Bronchial epithelial cell (primary cell): ENCODE measurements around the gene GRID2. TPM values are rescaled to one million over a fixed set of nuclear protein-coding genes. Genes with fewer than 3 reads are reported as not detected.

Experiments used
- DNase-seq: peaks from one replicate; pipeline ENCODE4 v3.0.0-alpha.2; 2010; ENCODE audit warnings: low read depth
- FAIRE-seq: peaks from 2 replicates; lab custom pipeline; 2011; peaks lifted over from hg19 to GRCh38; lab: Jason Lieb, UNC
- H3K27me3 ChIP-seq: 2 replicates; pipeline ENCODE4 v1.5.1; 2011; ENCODE audit warnings: low read length; ENCODE audit not compliant: control insufficient read depth, insufficient read depth
- H3K36me3 ChIP-seq: 2 replicates; pipeline ENCODE4 v1.5.1; 2011; ENCODE audit warnings: low read length; ENCODE audit not compliant: control insufficient read depth, insufficient read depth
- H3K4me3 ChIP-seq: 2 replicates; pipeline ENCODE4 v1.5.1; 2011; ENCODE audit warnings: mild to moderate bottlenecking, low read depth, low read length, control low read depth
- total RNA-seq: library from RNA; depleted of rRNA; stranded (reverse); fragments of >200 nt; gene quantifications from 2 replicates; pipeline ENCODE4 v1.2.1, GENCODE V29; 2014
- TF ChIP-seq, protein P1 (sequence below): IDR thresholded peaks from 2 replicates; pipeline ENCODE4 v1.5.1; 2011; ENCODE audit warnings: mild to moderate bottlenecking, moderate library complexity, low read length, control low read depth, inconsistent platforms; ENCODE audit not compliant: insufficient read depth, severe bottlenecking

Gene GRID2
- total RNA-seq, 1 donor from 2014 or later = not detected

DNA sequence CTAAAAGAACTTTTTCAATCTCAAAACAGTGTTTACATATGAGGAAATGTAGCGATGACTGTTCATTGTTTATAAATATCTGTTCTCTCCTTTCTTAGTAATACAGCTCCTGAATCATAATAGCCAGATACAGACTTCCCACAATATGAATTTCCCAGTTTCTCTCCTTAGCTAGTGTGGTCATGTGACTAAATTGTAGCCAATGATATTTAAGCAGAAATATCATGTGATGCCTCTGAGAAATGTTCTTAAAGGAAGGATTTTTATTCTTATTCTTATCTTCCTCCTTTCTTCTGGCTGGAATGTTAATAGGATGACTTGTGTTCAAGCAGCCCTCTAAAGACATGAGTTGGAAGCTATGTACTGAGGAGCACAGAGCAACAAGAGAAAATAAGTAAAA lies 1141.1 kb downstream of the GRID2 start:
- Histone ChIP-seq H3K27me3 (no peaks in the 10 kb centered on the region), H3K36me3 (no peaks in the 10 kb centered on the region), H3K4me3 (no peak overlapping the region)
- no peak for FAIRE-seq
- TF ChIP-seq, protein P1, sequence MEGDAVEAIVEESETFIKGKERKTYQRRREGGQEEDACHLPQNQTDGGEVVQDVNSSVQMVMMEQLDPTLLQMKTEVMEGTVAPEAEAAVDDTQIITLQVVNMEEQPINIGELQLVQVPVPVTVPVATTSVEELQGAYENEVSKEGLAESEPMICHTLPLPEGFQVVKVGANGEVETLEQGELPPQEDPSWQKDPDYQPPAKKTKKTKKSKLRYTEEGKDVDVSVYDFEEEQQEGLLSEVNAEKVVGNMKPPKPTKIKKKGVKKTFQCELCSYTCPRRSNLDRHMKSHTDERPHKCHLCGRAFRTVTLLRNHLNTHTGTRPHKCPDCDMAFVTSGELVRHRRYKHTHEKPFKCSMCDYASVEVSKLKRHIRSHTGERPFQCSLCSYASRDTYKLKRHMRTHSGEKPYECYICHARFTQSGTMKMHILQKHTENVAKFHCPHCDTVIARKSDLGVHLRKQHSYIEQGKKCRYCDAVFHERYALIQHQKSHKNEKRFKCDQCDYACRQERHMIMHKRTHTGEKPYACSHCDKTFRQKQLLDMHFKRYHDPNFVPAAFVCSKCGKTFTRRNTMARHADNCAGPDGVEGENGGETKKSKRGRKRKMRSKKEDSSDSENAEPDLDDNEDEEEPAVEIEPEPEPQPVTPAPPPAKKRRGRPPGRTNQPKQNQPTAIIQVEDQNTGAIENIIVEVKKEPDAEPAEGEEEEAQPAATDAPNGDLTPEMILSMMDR = no peak
- DNase-seq = peak; percentile 8

DNA sequence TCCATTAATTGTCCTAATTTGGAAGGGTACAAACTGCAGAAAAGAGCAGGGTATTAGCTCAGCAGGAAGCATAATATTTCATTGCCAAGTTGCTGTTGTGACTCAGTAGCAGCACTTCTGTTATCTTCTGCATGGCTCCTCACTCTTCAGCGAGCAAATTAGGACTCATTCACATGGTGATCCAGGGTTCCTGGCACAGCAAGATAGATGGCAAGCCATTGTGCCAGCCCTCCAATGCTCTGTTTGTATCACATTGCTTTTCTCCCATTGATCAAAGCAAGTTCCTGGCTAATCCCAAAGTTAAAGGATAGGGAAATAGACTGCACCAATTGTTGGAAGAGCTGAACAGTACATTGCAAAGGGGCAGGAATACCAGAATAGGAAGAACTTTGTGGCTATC lies 1142.3 kb downstream of the GRID2 start:
- DNase-seq (no peak), FAIRE-seq (no peak)
- Histone ChIP-seq H3K36me3 (no peaks in the 10 kb centered on the region), H3K27me3 (no peaks in the 10 kb centered on the region), H3K4me3 (no peak overlapping the region)
- TF ChIP-seq, protein P1 = no peak

DNA sequence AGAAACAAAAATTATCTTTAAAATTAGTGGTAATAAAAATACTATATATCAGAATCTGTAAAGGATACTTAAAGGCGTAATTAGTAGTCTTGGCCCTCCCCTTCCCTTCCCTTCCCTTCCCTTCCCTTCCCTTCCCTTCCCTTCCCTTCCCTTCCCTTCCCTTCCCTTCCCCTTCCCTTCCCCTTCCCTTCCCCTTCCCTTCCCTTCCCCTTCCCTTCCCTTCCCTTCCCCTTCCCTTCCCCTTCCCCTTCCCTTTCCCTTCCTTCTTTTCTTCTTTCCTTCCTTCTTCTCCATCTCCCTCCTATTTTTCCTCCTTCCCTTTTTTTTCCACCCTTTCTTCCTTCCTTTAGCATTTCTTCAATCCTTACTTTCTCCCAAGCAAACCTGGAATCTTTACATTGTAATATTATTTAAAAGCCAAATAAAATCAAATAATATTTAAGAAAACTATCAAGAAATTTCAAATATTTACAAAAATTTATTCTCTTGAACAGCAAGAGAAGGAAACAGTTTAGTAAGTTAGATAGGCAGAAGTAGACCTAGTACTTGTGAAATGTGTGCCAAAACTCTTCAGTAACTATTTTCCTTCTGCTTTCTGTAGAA lies 1145.0 kb downstream of the GRID2 start:
- Histone ChIP-seq H3K27me3 (no peaks in the 10 kb centered on the region), H3K36me3 (no peaks in the 10 kb centered on the region), H3K4me3 (no peak overlapping the region)
- TF ChIP-seq, protein P1 = no peak
- DNase-seq (no peak), FAIRE-seq (no peak)

DNA sequence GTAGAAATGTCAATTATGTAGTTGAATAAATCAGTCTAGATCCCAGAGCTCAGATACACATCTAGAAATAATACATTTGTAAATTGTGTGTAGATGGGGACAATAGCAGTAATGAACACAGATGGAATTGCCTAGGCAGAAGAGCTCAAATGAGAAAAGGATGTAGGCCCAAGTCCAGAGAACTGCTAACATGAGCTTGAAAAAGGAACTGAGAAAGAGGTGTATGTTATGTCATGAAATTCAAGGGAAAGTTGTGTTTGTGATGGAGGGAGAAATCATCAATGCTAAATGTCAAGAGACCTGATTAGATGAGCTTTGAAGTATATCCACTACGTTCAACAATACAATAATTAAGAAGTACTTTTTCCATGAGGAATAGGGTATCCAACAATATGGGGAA lies 1148.2 kb downstream of the GRID2 start:
- no peak for FAIRE-seq

DNA sequence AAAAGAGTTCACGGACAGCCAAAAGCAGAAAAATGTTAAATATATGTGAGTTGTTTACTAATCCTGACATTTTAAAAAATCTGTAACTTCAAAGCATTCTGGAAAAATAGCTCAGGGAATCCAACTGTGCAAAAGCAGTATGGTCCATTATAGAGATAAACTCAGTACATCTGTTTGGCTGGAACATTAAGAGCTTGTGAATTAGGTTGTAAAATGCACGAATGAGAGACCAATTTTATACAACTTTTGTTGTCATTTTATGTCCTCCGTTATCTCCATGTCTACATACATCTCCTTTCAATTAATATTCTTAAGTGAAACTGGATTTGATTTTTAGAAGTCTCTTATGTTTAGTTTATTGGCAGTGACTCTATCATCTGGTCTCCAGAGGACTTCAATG lies 1157.8 kb downstream of the GRID2 start:
- no peak overlapping the region for H3K4me3 ChIP-seq
- H3K27me3 ChIP-seq = no peaks in the 10 kb centered on the region
- TF ChIP-seq, protein P1 = no peak
- no peak for FAIRE-seq
- H3K36me3 ChIP-seq = no peaks in the 10 kb centered on the region
- DNase-seq = no peak

More for the DNA sequence above, 1148.2 kb downstream of the GRID2 start:
- Histone ChIP-seq H3K27me3 (no peaks in the 10 kb centered on the region), H3K4me3 (no peak overlapping the region), H3K36me3 (no peaks in the 10 kb centered on the region)
- TF ChIP-seq, protein P1 = no peak
- no peak for DNase-seq

DNA sequence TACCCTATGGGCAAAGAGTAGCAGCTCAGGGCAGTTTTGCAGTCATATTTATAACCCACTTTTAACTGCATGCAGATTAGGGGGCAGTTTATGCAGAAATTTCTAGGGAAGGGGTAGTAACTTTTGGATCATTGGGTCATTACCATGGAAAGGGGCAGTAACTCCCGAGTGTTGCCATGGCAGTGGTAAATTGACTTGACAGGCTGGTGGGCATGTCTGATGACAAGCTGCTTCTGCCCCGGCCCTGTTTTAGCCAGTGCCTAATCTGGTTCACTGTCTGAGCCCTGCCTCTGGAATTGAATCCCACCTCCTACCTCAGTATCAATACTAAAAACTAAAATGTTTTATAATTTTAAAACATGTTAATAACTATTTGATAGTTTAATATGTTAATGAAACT lies 1162.7 kb downstream of the GRID2 start:
- no peak overlapping the region for H3K4me3 ChIP-seq
- no peaks in the 10 kb centered on the region for H3K27me3 ChIP-seq
- TF ChIP-seq, protein P1 = no peak

More for the DNA sequence above, 1162.7 kb downstream of the GRID2 start:
- no peak for FAIRE-seq
- DNase-seq = no peak
- no peaks in the 10 kb centered on the region for H3K36me3 ChIP-seq
